Osteoblast (primary cell): ENCODE results near the gene PHLDB1. TPM values are rescaled to one million over a fixed set of nuclear protein-coding genes. Genes with fewer than 3 reads are reported as not detected.

Experiments
- DNase-seq: peaks from one replicate; pipeline ENCODE4 v3.0.0; 2011; ENCODE audit warnings: low spot score, mixed read lengths; ENCODE audit not compliant: insufficient read length; ENCODE audit errors: missing footprints
- H2AFZ ChIP-seq: 2 replicates; pipeline ENCODE4 v1.6.0; 2011; ENCODE audit warnings: mild to moderate bottlenecking, low read length
- H3K27ac ChIP-seq: 2 replicates; pipeline ENCODE4 v1.5.1; 2011; ENCODE audit warnings: mild to moderate bottlenecking, low read depth, low read length, moderate library complexity
- H3K27me3 ChIP-seq: 2 replicates; pipeline ENCODE4 v1.6.0; 2012; ENCODE audit warnings: mild to moderate bottlenecking, control low read depth, inconsistent platforms, low read length, moderate library complexity; ENCODE audit not compliant: insufficient read depth
- H3K36me3 ChIP-seq: 2 replicates; pipeline ENCODE4 v1.5.1; 2011; ENCODE audit warnings: mild to moderate bottlenecking, low read length, control low read depth, moderate library complexity; ENCODE audit not compliant: insufficient read depth
- H3K4me1 ChIP-seq: 2 replicates; pipeline ENCODE4 v1.5.1; 2011; ENCODE audit warnings: mild to moderate bottlenecking, low read length, control low read depth, moderate library complexity; ENCODE audit not compliant: insufficient read depth
- H3K4me2 ChIP-seq: 2 replicates; pipeline ENCODE4 v1.6.0; 2011; ENCODE audit warnings: mild to moderate bottlenecking, low read length; ENCODE audit not compliant: insufficient read depth
- H3K4me3 ChIP-seq: fragments of 200-600 bp; sonication (generic); 3 replicates; pipeline ENCODE4 v1.5.1; 2012; ENCODE audit warnings: mild to moderate bottlenecking, low read length, inconsistent platforms; ENCODE audit not compliant: insufficient read depth
- H3K79me2 ChIP-seq: 2 replicates; pipeline ENCODE4 v1.6.0; 2012; ENCODE audit warnings: mild to moderate bottlenecking, low read length, control low read depth, inconsistent platforms; ENCODE audit not compliant: insufficient read depth
- H3K9me3 ChIP-seq: 2 replicates; pipeline ENCODE4 v1.5.1; 2011; ENCODE audit warnings: low read depth, low read length, control low read depth
- H4K20me1 ChIP-seq: 2 replicates; pipeline ENCODE4 v1.6.0; 2012; ENCODE audit warnings: mild to moderate bottlenecking, low read length, control low read depth; ENCODE audit not compliant: insufficient read depth
- total RNA-seq: library from RNA; depleted of rRNA; stranded (reverse); fragments of >200 nt; gene quantifications from 2 replicates; pipeline ENCODE4 v1.2.3, GENCODE V29; 2012
- TF ChIP-seq, protein P1 (sequence below): IDR thresholded peaks from 2 replicates; pipeline ENCODE4 v1.5.1; 2011; ENCODE audit warnings: mild to moderate bottlenecking, low read depth, low read length, moderate library complexity; ENCODE audit errors: extremely low read depth

Gene PHLDB1
- total RNA-seq = 86.9 and 96.3 TPM in 2 replicates

DNA sequence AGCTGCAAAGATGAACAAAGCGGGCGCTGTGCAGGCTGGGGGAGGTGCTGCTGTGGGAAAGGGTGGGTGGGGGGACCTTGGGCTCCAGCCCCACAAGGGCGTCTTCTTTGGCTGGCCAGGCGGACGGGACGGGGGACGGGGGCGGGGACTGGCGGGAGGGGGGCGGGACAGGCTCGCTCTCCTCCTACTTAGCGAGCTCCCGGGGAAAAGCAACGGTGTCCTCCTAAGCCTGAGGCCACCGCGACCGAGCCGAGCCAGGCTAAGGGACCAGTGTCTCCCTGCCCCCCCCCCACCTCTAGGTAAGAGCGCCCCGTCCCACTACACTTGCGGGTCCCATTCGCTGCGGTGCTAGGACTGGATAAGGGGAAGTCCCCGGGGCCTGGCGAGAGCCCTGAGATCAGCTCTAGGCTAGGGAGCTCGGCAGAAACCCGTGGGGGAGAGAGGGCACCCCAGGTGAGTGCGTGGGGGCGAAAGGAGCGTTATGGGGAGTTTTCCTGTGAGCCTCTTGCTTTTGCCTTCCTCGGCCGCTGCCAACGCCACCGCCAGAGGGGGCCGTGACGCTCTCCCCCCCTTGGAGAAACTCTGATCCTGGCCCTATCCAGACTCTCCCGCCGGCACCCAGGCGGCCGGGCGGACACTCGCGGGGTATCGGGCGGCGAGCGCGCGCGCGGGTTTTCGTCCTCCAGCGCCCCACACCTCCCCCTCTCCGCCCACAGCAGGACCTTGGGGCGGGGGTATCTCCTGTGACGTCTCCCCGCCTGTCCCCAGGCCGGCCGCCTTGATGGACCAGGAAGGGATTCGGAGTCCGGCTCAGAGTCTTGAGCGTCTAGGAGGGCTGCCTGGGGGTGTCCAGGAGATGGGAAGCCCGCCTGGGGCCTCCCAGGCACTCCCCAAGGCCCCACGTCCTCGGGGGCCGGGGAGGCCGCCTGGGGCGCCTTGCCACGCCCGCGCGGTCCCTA, at the start of gene PHLDB1:
Gene PHLDB1 (plus strand): TSS at position 215 of the 959 bp plus-strand sequence. CDS start 6,222 bp downstream, outside the sequence.
- Histone ChIP-seq H2AFZ (no peak within 1 kb of the TSS), H3K27me3 (no peaks in the 10 kb centered on the region), H4K20me1 (no peaks in the 10 kb centered on the region), H3K9me3 (no peaks in the 10 kb centered on the region), H3K79me2 (peaks cover 38% of the 10 kb centered on the region), H3K4me2 (peak within 1 kb of the TSS; percentile 86), H3K4me1 (peaks cover 63% of the 10 kb centered on the region), H3K4me3 (peak within 1 kb of the TSS; percentile 88), H3K36me3 (peaks cover 8% of the 10 kb centered on the region), H3K27ac (peak within 1 kb of the TSS; percentile 99)
- DNase-seq = peak; percentile 91
- TF ChIP-seq, protein P1, sequence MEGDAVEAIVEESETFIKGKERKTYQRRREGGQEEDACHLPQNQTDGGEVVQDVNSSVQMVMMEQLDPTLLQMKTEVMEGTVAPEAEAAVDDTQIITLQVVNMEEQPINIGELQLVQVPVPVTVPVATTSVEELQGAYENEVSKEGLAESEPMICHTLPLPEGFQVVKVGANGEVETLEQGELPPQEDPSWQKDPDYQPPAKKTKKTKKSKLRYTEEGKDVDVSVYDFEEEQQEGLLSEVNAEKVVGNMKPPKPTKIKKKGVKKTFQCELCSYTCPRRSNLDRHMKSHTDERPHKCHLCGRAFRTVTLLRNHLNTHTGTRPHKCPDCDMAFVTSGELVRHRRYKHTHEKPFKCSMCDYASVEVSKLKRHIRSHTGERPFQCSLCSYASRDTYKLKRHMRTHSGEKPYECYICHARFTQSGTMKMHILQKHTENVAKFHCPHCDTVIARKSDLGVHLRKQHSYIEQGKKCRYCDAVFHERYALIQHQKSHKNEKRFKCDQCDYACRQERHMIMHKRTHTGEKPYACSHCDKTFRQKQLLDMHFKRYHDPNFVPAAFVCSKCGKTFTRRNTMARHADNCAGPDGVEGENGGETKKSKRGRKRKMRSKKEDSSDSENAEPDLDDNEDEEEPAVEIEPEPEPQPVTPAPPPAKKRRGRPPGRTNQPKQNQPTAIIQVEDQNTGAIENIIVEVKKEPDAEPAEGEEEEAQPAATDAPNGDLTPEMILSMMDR = peak; percentile 47

DNA sequence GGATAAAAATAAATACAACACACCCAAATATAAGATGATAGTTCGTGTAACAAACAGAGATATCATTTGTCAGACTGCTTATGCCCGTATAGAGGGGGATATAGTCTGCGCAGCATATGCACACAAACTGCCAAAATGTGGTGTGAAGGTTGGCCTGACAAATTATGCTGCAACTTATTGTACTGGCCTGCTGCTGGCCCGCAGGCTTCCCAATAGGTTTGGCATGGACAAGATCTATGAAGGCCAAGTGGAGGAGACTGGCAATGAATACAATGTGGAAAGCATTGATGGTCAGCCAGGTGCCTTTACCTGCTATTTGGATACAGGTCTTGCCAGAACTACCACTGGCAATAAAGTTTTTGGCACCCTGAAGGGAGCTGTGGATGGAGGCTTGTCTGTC, 46.6 kb upstream of the PHLDB1 start:
- Histone ChIP-seq H2AFZ (no peak overlapping the region), H3K4me1 (no peaks in the 10 kb centered on the region), H3K4me2 (no peak overlapping the region), H3K36me3 (peaks cover 22% of the 10 kb centered on the region), H3K9me3 (no peaks in the 10 kb centered on the region), H3K27me3 (no peaks in the 10 kb centered on the region), H3K79me2 (no peaks in the 10 kb centered on the region), H4K20me1 (no peaks in the 10 kb centered on the region), H3K27ac (no peak overlapping the region), H3K4me3 (no peak overlapping the region)
- TF ChIP-seq, protein P1 = no peak
- DNase-seq = no peak

DNA sequence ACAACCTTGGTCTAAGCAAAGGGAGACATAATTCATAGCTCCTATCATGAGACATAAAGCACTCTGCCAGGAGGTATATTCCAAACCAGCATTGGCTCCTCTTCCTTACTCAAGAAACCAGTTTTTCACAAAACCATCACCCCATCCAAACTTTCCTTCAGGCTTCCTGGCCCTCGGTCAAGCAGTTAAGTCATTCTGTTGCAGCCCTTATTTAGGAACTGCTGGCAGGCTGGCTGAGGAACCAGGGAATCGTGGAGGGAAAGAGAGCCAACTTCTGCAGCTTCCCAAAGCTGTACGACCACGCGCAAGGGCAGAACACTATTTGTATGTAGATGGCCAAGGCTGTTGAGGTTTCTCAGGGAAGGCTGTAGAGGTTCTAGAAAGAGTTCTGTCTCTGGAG, 42.4 kb upstream of the PHLDB1 start:
- TF ChIP-seq, protein P1 = no peak
- Histone ChIP-seq H3K36me3 (no peaks in the 10 kb centered on the region), H3K4me2 (peak overlapping the region; percentile 98), H3K79me2 (no peaks in the 10 kb centered on the region), H3K27me3 (no peaks in the 10 kb centered on the region), H3K9me3 (no peaks in the 10 kb centered on the region), H4K20me1 (no peaks in the 10 kb centered on the region), H3K4me1 (peaks cover 2% of the 10 kb centered on the region), H3K4me3 (peak overlapping the region; percentile 87), H3K27ac (peak overlapping the region; percentile 44), H2AFZ (peak overlapping the region; percentile 28)
- DNase-seq = peak; percentile 84

DNA sequence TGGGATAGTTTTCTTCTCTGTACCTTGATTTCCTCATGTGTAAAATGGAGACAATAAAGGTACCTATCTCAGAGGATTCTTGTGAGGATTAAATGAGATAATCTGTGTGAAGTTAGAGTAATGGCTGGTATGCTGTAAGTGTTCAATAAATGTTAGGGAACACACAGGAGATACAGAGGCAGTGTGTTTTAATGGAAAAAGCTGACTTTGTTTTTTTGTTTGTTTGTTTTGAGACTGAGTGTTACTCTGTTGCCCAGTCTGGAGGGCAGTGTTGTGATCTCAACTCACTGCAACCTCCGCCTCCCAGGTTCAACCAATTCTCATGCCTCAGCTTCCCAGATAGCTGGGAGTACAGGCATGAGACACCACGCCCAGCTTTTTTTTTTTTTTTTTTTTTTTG, 37.7 kb upstream of the PHLDB1 start:
- Histone ChIP-seq H3K9me3 (no peaks in the 10 kb centered on the region), H3K27me3 (no peaks in the 10 kb centered on the region), H3K4me2 (no peak overlapping the region), H3K4me3 (no peak overlapping the region), H2AFZ (no peak overlapping the region), H4K20me1 (peaks cover 19% of the 10 kb centered on the region), H3K27ac (no peak overlapping the region), H3K79me2 (peaks cover 34% of the 10 kb centered on the region), H3K36me3 (no peaks in the 10 kb centered on the region), H3K4me1 (peaks cover 19% of the 10 kb centered on the region)
- DNase-seq = peak; percentile 58
- TF ChIP-seq, protein P1 = no peak
